ENCODE measurements around the gene SYT8. TPM values are rescaled to one million over a fixed set of nuclear protein-coding genes. Genes with fewer than 3 reads are reported as not detected.

Gene SYT8
- total RNA-seq, 1 experiment from 2014 or later: 1.0 TPM

- H3K4me3 ChIP-seq (replicated peaks in 1 of 2; ENCODE audit: low read depth in 1 of 2, low read length in 2 of 2): no peak overlapping the region
- RAD21 ChIA-PET (ENCODE audit: low non-redundant PET in 1 of 2, low total read pairs in 2 of 2, uncharacterized antibody in 2 of 2, unreplicated experiment in 2 of 2): no interaction called here
- H3K4me2 ChIP-seq (ENCODE audit: low read length): no peak overlapping the region
- no peaks in the 10 kb centered on the region for H3K9me3 ChIP-seq (ENCODE audit: control insufficient read depth in 1 of 2, insufficient read depth in 1 of 2, low read depth in 1 of 2, low read length in 2 of 2)
- intact Hi-C loops (cut with micrococcal nuclease): no loop called here
- H3K9ac ChIP-seq (ENCODE audit: low read length): no peak overlapping the region
- DNase-seq (ENCODE audit: low read depth, low spot score) (no peak), ATAC-seq (no peak)
- no peaks in the 10 kb centered on the region for H4K20me1 ChIP-seq (ENCODE audit: insufficient read depth)
- no peak overlapping the region for H3K27ac ChIP-seq (ENCODE audit: low read depth, low read length)
- POLR2A ChIA-PET: no interaction called here
- no peaks in the 10 kb centered on the region for H3K79me2 ChIP-seq (ENCODE audit: insufficient read depth, low read length)
- no peaks in the 10 kb centered on the region; the same call in 1 of the 2 replicates for H3K27me3 ChIP-seq (ENCODE audit: insufficient read depth, low read length)
- CTCF ChIA-PET: no interaction called here
- no TSS peak for BruUV-seq (replicated peaks)
- H3K36me3 ChIP-seq (ENCODE audit: control insufficient read depth in 1 of 2, insufficient read depth in 2 of 2, low read length in 2 of 2): no peaks in the 10 kb centered on the region
- no peak for TF ChIP-seq FOSL1 (IDR thresholded peaks at IDR 0.05; ENCODE audit: low read depth)
- no peak for TF ChIP-seq SRF (IDR thresholded peaks at IDR 0.05; ENCODE audit: low read depth)
- no peak for TF ChIP-seq POLR2AphosphoS5 (IDR thresholded peaks at IDR 0.05; ENCODE audit: low read depth, low read length)
- TF ChIP-seq ELF1 (IDR thresholded peaks at IDR 0.05; ENCODE audit: borderline replicate concordance, low read depth): no peak
- no peak for TF ChIP-seq CTCF (IDR thresholded peaks at IDR 0.05 in 2 of 3, conservative IDR thresholded peaks at IDR 0.05 in 1 of 3; ENCODE audit: borderline replicate concordance in 1 of 3, insufficient read depth in 1 of 3, low read depth in 2 of 3, low read length in 2 of 3)
- no peak for TF ChIP-seq SP1 (IDR thresholded peaks at IDR 0.05; ENCODE audit: low read depth)
- TF ChIP-seq REST (IDR thresholded peaks at IDR 0.05; ENCODE audit: low read depth): no peak
- no peak for TF ChIP-seq SIN3A (IDR thresholded peaks at IDR 0.05; ENCODE audit: low read depth)
- no peaks in the 10 kb centered on the region for H3K9me2 ChIP-seq (ENCODE audit: insufficient read depth)
- no peaks in the 10 kb centered on the region for H3K4me1 ChIP-seq (ENCODE audit: control insufficient read depth in 1 of 2, insufficient read depth in 2 of 2, low read length in 2 of 2)
- H2AFZ ChIP-seq (ENCODE audit: low read depth, low read length, poor library complexity, severe bottlenecking): no peak overlapping the region
Measured at GRCh38 chr11:1793081-1793480, 41.7 kb upstream of the SYT8 start.
